Stomach smooth muscle (tissue), 2 donors: ENCODE data around the gene GEMIN5.
"Not testable (repeated sequence)": the region's sequence is repeated elsewhere in the genome, so short reads cannot be mapped to it uniquely, and the experiment has no call there.

ENCODE experiments used
- H3K27ac ChIP-seq: one replicate; pipeline ENCODE4 v1.7.0; 2013; ENCODE audit warnings: mild to moderate bottlenecking, low read length, inconsistent platforms
- H3K27me3 ChIP-seq, 2 donors: one replicate each; pipeline ENCODE4 v1.7.0; 2013; ENCODE audit warnings: low read length in 2 of 2; ENCODE audit not compliant: insufficient read depth in 2 of 2, control insufficient read depth in 1 of 2
- H3K36me3 ChIP-seq, 2 donors: one replicate each; pipeline ENCODE4 v1.7.0; 2013; ENCODE audit warnings: low read length in 2 of 2; ENCODE audit not compliant: control insufficient read depth in 2 of 2, insufficient read depth in 2 of 2
- H3K4me1 ChIP-seq: one replicate; pipeline ENCODE4 v1.7.0; 2013; ENCODE audit warnings: low read length; ENCODE audit not compliant: control insufficient read depth, insufficient read depth
- H3K4me3 ChIP-seq, 2 donors: one replicate each; pipeline ENCODE4 v1.7.0; 2013; ENCODE audit warnings: low read length in 2 of 2
- H3K9ac ChIP-seq, 2 donors: one replicate each; pipeline ENCODE4 v1.7.0; 2013; ENCODE audit warnings: low read length in 2 of 2, mild to moderate bottlenecking in 1 of 2
- H3K9me3 ChIP-seq, 2 donors: one replicate each; pipeline ENCODE4 v1.7.0; 2013; ENCODE audit warnings: low read length in 2 of 2; ENCODE audit not compliant: control insufficient read depth in 2 of 2
- donor health status: healthy.
- donor health status: Pancreatic carcinoma.

The GEMIN5 gene

DNA sequence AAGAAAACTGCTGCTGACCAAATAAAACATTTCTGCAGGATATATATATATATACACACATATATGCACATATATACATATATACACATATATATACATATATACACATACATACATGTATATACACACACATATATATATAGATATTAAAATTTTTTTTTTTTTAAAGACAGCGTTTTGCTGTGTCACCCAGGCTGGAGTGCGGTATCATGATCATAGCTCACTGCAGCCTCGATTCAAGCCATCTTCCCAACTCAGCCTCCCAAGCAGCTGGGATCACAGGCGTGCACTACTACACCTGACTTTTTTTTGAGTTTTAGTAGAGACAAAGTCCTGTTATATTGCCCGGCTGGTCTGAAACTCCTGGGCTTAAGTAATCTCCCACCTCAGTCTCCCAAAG, 5.5 kb upstream of the GEMIN5 start:
- peaks cover 0 to 3% of the 10 kb centered on the region in 2 donors for H3K36me3 ChIP-seq
- no peak overlapping the region for H3K9ac ChIP-seq
- no peak overlapping the region for H3K4me3 ChIP-seq
- no peak overlapping the region for H3K27ac ChIP-seq
- no peaks in the 10 kb centered on the region for H3K27me3 ChIP-seq
- no peaks in the 10 kb centered on the region for H3K9me3 ChIP-seq
- peaks cover 9% of the 10 kb centered on the region for H3K4me1 ChIP-seq

DNA sequence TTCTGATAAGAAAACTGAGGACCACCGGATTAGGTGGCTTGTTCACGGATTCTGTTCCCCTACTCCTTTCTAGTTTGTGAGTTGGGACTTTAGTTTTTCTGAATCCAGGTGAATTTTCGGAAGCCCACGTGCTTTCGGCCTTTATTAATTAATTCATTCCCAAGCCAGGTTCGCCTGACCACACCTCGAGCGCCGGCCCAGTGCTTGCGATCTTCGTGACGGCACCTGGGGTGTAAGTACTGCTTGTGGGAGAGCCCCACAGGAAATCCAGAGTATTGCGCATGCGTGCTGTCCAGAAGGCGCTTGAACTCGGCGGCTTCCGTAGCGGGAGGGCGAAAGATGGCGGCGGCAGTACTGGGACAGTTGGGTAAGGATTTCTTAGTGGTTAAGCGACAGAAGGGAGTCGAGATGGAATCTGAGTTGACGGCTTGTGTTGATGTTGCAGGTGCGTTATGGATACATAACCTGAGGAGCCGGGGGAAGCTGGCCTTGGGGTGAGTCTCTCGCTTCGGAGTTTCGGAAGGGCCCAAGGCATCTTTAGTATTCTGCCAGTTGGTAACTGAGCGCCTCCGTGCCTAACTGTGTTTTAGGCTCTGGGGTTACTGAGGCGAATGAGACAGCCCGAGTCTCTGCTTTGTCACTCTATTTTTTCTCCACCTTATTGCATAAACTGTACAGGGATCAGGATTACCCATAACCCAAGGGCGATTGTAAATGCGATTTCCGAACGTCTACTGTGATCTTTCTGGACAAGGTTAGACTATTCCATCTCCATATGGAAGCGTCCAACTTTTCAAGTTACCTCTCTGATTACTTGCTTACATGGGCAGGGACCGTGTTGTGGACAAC, 3.0 kb upstream of the GEMIN5 start, which contains the start of gene MRPL22:
TSS of gene MRPL22 (plus strand) at position 302 of the 849 bp plus-strand sequence. CDS start at position 340, 38 bp downstream.
- H3K27me3 ChIP-seq = no peaks in the 10 kb centered on the region
- H3K4me1 ChIP-seq = peaks cover 18% of the 10 kb centered on the region
- H3K27ac ChIP-seq = peak within 1 kb of the TSS; percentile 66
- H3K36me3 ChIP-seq = no peaks in the 10 kb centered on the region
- peak within 1 kb of the TSS; percentile 98 for H3K4me3 ChIP-seq
- peak within 1 kb of the TSS; percentile 91 to 97 for H3K9ac ChIP-seq
- H3K9me3 ChIP-seq = no peaks in the 10 kb centered on the region

DNA sequence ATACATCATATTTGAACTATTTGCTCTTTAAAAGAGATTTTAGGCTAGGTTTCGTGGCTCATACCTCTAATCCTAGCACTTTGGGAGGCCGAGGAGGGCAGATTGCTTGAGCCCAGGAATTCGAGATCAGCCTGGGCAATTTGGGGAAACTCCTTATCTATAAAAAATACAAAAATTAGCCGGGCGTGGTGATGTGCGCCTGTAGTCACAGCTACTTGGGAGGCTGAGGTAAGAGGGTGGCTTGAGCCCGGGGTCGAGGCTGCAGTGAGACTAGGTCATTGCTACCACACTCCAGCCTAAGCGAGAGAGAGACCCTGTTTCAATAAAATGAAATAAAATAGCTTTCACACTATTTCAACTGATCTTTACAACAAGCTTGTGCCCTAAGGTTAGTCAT, 2.4 kb upstream of the GEMIN5 start:
- Histone ChIP-seq H3K9ac (peak overlapping the region; percentile 91 to 97), H3K27me3 (no peaks in the 10 kb centered on the region), H3K4me1 (peaks cover 18% of the 10 kb centered on the region), H3K36me3 (no peaks in the 10 kb centered on the region), H3K9me3 (no peaks in the 10 kb centered on the region), H3K4me3 (peak overlapping the region; percentile 98), H3K27ac (peak overlapping the region; percentile 66)

DNA sequence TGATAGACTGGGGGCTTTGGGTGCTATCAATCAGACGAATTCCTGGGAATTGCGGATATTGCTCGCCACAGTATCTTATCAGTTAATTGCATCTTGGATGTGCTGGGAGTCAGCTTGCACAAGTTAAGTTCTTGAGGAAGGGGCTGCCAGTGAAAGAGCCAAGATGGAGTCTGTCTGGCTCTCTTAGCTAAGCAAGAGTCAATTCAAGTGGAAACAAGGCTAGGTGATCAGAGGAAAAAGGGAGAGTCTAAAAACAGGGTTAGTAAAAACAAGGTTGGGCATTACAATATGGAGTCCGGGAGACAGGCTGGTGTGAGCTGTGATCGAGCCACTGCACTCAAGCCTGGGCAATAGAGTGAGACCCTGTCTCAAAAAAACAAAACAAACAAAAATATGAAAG, 1.4 kb upstream of the GEMIN5 start:
- not testable (repeated sequence) for H3K27me3 ChIP-seq
- H3K4me1 ChIP-seq = peaks cover 18% of the 10 kb centered on the region

DNA sequence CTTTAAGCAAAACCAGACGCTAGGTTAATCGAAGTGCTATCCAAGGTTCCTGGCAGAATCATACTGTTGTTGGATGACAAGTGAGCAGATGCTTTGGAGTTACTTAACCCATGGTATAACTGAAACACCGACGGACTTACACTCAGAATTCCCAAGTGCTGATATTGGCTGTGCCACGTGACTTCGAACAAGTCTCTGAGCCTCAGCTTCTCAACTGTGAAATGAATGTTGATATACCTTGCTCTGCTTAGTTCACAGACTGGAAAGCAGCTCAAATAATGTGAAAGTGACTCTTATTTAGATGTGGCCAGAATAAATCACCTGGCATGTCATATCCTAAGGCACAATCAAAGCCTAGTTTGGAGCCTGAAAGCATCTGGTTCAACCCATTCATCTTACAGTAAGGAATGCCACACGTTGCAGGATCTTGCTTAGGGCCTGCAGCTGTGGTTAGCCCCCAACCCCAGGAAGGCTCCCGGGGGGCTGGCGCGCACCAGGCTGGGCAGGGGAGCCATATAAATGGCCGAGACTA, 759 bp downstream of the GEMIN5 start:
- peak overlapping the region; percentile 82 to 89 for H3K9ac ChIP-seq
- no peaks in the 10 kb centered on the region for H3K9me3 ChIP-seq
- no peaks in the 10 kb centered on the region for H3K27me3 ChIP-seq
- H3K36me3 ChIP-seq = peaks cover 0 to 3% of the 10 kb centered on the region in 2 donors
- H3K27ac ChIP-seq = no peak overlapping the region
- peak overlapping the region; percentile 89 to 97 for H3K4me3 ChIP-seq
- H3K4me1 ChIP-seq = peaks cover 15% of the 10 kb centered on the region

More for the DNA sequence above, 1.4 kb upstream of the GEMIN5 start:
- not testable (repeated sequence) for H3K9ac ChIP-seq, H3K9me3 ChIP-seq, H3K4me3 ChIP-seq, H3K27ac ChIP-seq, H3K36me3 ChIP-seq

DNA sequence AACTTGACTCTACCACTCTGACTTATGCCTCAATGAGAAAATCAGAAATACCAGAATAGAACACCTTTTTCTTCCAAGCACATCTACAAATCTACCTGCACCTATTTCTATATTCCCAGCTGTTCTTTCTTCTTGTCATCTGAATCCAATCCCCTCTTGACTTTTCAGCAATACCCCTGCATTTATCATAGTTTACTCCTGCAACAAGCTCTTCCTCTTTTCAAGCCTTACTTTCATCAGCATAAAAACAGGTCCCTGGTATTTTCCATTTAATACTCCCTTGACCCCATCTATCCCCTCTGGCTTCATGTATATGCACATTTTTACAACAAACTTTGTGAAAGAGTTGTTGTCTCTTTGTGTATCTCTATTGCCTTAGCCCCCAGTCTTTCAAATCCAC, 3.1 kb downstream of the GEMIN5 start:
- no peaks in the 10 kb centered on the region for H3K9me3 ChIP-seq
- no peak overlapping the region for H3K4me3 ChIP-seq
- H3K4me1 ChIP-seq = peaks cover 9% of the 10 kb centered on the region
- no peak overlapping the region for H3K27ac ChIP-seq
- no peaks in the 10 kb centered on the region for H3K27me3 ChIP-seq
- no peak overlapping the region for H3K9ac ChIP-seq
- peaks cover 7 to 11% of the 10 kb centered on the region in 2 donors for H3K36me3 ChIP-seq

- peaks cover 9% of the 10 kb centered on the region for H3K4me1 ChIP-seq
- no peaks in the 10 kb centered on the region for H3K27me3 ChIP-seq
- H3K9me3 ChIP-seq = no peaks in the 10 kb centered on the region
- peaks cover 11 to 15% of the 10 kb centered on the region in 2 donors for H3K36me3 ChIP-seq
- no peak overlapping the region for H3K9ac ChIP-seq
- no peak overlapping the region for H3K27ac ChIP-seq
- no peak overlapping the region for H3K4me3 ChIP-seq
Observed at GRCh38 chr5:154933537-154933936, 4.5 kb downstream of the GEMIN5 start.

- Histone ChIP-seq H3K4me1 (no peaks in the 10 kb centered on the region), H3K36me3 (peaks cover 31 to 42% of the 10 kb centered on the region in 2 donors), H3K4me3 (no peak overlapping the region), H3K9me3 (no peaks in the 10 kb centered on the region), H3K27me3 (no peaks in the 10 kb centered on the region), H3K9ac (no peak overlapping the region), H3K27ac (no peak overlapping the region)
Observed at GRCh38 chr5:154923441-154924430, 14.3 kb downstream of the GEMIN5 start.

GRCh38 chr5:154917757-154918156, 20.3 kb downstream of the GEMIN5 start:
- Histone ChIP-seq H3K36me3 (peaks cover 25 to 35% of the 10 kb centered on the region in 2 donors), H3K9ac (no peak overlapping the region), H3K4me1 (no peaks in the 10 kb centered on the region), H3K27me3 (no peaks in the 10 kb centered on the region), H3K27ac (no peak overlapping the region), H3K4me3 (no peak overlapping the region), H3K9me3 (no peaks in the 10 kb centered on the region)

GRCh38 chr5:154916874-154917273, 21.1 kb downstream of the GEMIN5 start:
- Histone ChIP-seq H3K9ac (no peak overlapping the region), H3K9me3 (no peaks in the 10 kb centered on the region), H3K27me3 (no peaks in the 10 kb centered on the region), H3K36me3 (peaks cover 29 to 43% of the 10 kb centered on the region in 2 donors), H3K4me1 (no peaks in the 10 kb centered on the region), H3K4me3 (no peak overlapping the region), H3K27ac (no peak overlapping the region)
